ENCODE measurements around the gene TMEM205.
"Not testable (repeated sequence)": the region's sequence is repeated elsewhere in the genome, so short reads cannot be mapped to it uniquely, and the experiment has no call there.

The TMEM205 gene

GRCh38 chr19:11346104-11346940, at the start of gene TMEM205, which contains the start of gene CCDC159:
TSS of gene TMEM205 (minus strand) at chr19:11346268. CDS start at chr19:11345619, 649 bp downstream.
TSS of gene CCDC159 (plus strand) at chr19:11346519. CDS start at chr19:11346607, 88 bp downstream.
- peak; percentile 97 for DNase-seq (ENCODE audit: low read depth, low spot score)

GRCh38 chr19:11390933-11391680, 45.0 kb upstream of the TMEM205 start:
- DNase-seq (ENCODE audit: low read depth, low spot score) = no peak

- DNase-seq (ENCODE audit: low read depth, low spot score) = no peak
These were observed 44.3 kb upstream of the TMEM205 start for GRCh38 chr19:11390359-11390758.

DNA sequence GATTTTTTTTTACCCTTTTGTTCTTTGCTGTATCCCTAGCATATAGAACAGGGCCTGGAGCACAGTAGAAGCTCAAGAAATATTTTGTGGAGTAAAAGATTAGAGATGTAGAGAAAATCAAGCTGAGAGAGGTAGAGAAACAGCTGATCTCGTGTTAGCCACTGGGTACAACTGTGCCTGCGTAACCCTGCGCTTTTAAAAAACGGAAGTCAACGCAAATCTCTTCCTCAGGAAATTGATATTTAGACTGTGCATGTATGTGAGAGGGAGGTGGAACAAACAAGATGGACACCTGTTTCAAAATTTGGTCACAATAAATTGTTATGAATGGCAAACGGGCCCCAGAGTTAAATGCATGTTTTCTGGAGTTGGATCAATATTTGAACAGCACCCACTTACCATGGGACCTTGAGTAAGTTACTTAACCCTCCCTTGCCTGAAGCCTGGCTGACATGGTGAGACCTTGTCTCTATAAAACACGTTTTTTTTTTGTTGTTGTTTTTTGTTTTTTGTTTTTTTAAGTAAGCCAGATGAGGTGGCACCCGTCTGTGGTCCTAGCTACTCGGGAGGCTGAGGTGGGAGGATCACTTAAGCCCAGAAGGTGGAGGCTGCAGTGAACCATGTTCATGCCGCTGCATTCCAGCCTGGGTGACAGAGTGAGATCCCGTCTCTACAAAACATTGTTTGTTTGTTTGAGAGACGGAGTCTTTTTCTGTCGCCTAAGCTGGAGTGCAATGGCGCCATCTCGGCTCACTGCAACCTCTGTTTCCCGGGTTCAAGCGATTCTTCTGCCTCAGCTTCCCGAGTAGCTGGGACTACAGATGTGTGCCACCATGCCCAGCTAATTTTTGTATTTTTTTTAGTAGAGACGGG, 41.3 kb upstream of the TMEM205 start:
- DNase-seq (ENCODE audit: low read depth, low spot score) = no peak

DNA sequence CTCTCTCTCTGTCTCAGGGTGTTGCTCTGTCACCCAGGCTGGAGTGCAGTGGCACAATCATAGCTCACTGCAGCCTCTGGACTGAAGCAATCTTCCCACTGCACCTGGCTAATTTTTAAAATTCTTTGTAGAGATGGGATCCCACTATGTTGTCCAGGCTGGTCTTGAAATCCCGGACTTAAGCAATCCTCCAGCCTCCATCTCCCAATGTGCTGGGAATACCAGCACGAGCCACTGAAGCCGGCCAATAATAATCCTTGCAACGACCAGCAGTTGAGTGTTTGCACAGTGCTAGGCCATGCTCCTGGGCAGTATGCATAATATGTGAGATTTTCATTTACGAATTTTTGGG, 38.7 kb upstream of the TMEM205 start:
- no peak for DNase-seq (ENCODE audit: low read depth, low spot score)

DNA sequence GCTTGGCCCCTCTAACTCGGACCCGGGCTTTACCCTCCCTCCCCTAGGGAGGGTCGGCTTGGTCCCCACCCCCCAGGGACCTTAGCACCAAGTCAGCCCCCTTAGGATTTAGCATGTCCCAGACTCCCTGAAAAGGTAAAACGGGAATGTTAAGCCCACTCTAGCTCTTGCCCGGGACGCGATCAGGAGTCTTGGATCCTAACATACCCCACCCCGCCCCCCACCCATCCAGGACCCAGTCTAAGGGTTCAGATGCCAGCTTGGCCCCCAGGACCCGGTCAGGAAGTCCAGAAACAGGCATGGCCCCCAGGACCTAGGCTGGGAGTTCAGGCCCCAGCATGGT, 37.6 kb upstream of the TMEM205 start:
- DNase-seq (ENCODE audit: low read depth, low spot score) = no peak

DNA sequence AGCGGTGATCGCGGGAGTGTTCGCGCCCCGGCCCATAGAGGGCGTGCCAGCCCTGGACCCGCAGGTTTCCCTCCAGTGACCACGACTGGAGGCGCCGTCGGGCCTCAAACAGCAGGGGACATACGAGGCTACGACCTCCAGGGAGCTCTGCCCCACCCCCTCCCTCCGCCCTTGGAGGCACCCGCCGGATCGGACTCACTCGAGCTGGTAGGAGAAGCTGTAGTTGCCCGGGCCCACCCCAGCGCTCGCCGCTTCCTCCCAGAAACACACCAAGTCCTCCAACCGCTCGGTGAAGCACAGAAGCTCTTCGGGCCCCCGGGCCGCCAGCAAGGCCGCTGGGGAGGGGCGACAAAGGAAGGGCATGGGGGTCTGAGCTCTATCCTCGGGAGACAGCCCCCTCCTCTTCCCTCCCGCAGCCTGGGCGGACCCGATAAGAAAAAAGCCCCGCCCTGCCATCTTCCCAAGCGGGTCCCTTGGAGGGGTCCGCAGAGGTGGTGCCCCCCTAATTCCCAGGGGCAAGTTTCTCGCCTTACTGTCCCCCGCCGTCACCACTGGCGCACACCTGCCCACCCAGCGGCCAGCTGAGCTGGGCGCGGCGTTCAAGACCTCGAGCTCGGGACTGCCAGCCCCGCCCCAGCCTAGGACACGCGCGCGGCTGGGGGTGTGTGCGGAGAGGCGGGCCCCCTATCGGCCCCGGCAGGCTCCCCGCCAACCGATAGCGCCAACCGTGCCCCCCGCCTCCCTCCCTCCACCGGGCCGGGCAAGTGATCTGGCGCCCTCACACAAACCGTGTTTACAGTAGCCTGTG, 37.0 kb upstream of the TMEM205 start:
- DNase-seq (ENCODE audit: low read depth, low spot score) = peak; percentile 30

DNA sequence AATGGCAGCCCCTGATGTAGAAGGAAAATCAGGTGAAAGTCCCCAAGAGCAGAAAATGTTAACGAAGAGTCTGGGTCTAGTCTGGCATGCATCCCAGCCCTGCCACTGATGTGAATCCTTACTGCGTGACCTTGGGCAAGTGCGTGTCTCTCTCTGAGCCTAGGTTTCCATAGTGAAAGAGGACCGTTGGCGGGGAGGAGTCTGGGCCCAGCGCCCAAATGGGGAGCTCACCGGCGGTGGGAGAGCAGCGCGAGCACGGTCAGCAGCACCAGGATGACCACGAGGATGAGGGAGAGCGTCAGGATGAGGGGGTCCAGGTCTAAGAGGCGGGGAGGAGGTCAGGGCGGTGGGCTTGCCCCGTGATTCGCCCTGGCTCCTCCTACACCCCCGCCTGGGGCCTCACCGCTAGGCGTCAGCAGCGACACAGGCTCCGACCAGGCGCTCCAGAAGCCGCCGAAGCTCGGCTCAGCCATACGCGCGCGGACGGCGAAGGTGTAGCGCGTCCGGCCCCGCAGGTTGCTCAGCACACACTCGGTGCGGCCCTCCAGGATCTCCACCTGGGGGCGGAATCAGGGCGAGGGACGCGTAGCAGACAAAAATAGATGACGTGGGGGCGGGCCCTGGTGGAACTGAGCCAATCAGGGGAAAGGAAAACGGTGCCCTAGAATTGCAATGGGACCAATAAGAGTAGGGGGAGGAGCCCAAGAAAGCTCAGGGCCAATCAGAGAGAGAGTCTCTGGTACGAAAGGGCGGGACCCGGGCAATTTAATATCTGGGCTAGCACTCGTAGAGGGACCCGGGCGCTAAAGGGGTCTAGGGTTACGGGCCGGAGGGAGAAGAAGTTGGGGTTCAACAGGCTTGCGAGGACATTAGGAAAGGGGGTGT, 34.8 kb upstream of the TMEM205 start:
- DNase-seq (ENCODE audit: low read depth, low spot score) = peak; percentile 95

DNA sequence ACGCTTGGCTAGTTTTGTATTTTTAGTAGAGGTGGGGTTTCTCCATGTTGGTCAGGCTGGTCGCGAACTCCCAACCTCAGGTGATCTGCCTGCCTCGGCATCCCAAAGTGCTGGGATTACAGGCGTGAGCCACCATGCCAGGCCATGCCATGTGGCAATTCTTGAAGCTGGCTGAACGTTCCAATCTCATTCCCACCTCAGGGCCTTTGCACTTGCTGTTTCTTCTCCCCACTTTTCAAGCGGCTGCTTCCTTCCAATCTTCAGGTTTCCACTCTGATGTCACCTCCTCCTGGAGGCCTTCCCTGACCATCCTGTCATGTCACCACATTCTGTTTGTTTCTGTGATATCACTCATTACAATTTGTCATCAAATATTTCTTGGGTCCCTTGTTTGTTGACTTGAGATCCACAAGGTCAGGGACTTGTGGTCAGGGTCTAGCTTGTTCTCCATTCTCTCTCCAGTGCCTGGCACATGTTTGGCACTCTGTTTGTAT, 33.8 kb upstream of the TMEM205 start:
- DNase-seq (ENCODE audit: low read depth, low spot score) = no peak

GRCh38 chr19:11379269-11379845, 33.3 kb upstream of the TMEM205 start:
- DNase-seq (ENCODE audit: low read depth, low spot score) = not testable (repeated sequence)

- DNase-seq (ENCODE audit: low read depth, low spot score) = no peak
These were observed 32.5 kb upstream of the TMEM205 start for GRCh38 chr19:11378319-11379189.

DNA sequence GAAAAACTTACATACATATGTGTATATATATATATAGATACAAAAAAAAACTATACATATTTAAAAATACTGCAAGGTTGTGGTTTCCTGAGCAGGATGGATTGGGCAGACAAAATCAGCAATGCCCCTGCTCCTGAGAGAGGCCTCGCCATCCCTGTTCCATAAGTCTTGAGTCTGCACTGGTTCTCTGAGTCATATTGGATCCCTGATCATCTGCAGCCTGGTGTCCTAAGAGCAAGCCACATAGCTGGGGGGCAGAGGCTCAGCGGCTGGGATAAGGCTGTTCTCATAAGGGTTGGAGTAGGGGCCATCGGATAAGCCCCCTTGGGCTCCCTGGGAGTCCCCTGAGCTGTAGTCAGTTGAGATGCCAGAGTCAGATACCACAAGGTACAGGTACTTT, 31.7 kb upstream of the TMEM205 start:
- no peak for DNase-seq (ENCODE audit: low read depth, low spot score)

- no peak for DNase-seq (ENCODE audit: low read depth, low spot score)
These were observed 31.2 kb upstream of the TMEM205 start for GRCh38 chr19:11377237-11377636.

- no peak for DNase-seq (ENCODE audit: low read depth, low spot score)
These were observed 29.3 kb upstream of the TMEM205 start for GRCh38 chr19:11375143-11375948.

DNA sequence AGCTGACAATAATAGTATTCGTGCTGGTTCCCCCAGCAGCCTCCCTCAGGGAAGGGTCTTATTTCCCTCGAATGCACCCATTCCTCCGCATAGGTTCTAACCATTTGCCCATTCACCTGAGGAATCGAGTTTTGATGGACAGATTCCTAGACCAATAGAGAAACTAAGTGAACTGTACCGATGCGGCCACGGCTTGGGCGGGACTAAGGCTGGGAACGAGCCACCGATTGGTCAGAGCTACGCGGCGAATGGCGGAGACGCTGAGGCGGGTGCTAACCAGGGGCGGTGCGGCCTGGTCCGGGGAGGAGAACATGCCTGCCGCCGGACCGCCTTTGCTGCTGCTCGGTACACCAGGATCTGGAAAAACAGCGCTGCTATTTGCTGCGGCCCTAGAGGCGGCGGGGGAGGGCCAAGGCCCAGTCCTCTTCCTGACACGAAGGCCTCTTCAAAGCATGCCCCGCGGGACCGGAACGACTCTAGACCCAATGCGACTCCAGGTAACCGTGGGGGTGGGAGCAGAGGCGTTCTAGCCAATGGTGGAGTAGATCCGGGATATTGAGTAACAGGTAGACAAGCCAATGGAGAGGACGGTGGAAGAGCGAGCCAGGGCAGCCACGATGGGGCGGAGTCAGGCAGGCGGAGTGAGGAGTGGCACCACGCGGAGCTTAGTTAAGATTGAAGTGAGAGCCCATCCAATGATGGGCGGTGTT, 28.5 kb upstream of the TMEM205 start, which contains the start of gene SWSAP1:
TSS of gene SWSAP1 (plus strand) at position 234 of the 710 bp plus-strand sequence. CDS start at position 249, 15 bp downstream.
- peak; percentile 99 for DNase-seq (ENCODE audit: low read depth, low spot score)

DNA sequence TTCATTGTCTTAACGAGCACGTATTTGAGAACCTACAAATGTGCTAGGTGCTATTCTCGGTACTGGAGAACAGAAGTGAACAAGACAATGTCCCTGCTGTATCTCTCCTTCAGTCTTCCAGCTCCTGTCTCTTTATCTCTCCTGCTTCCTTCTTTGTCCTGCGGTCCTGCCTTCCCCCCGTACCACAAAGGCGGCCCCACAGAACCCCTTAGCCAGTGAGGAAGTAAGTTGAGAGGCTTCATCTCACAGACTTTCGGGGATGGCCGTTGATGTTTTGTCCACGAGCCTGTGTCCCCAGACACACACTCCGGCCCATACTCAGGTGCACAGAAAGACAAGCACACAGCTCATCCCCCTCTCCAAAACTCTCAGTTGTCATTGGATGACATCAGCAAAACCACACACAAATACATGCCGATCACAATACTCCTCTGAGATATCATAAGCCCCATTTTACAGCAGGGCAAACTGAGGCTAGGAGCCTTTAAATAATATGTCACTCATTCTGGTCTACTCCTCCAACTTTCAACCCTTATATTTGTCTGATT, 27.9 kb upstream of the TMEM205 start:
- no peak for DNase-seq (ENCODE audit: low read depth, low spot score)

Data from iPS DF 19.7 (cell line).